Hepatocyte (in vitro differentiated cells): ENCODE data around the gene TBC1D20. TPM values are rescaled to one million over a fixed set of nuclear protein-coding genes. Genes with fewer than 3 reads are reported as not detected.

Experiments
- DNase-seq: peaks from one replicate; pipeline ENCODE4 v3.0.0-alpha.2; 2016; ENCODE audit warnings: low spot score
- H2AFZ ChIP-seq: fragments of 200-600 bp; sonication (generic); 2 replicates; pipeline ENCODE4 v1.6.0; 2016; ENCODE audit warnings: antibody characterized with exemption, mild to moderate bottlenecking
- H3K27ac ChIP-seq: fragments of 200-600 bp; sonication (generic); 2 replicates; pipeline ENCODE4 v1.5.1; 2016; ENCODE audit warnings: mild to moderate bottlenecking
- H3K27me3 ChIP-seq: fragments of 200-600 bp; sonication (generic); 2 replicates; pipeline ENCODE4 v1.6.1; 2016
- H3K36me3 ChIP-seq: fragments of 200-600 bp; sonication (generic); replicated peaks from 2 replicates; pipeline ENCODE4 v1.5.1; 2016; ENCODE audit warnings: low read depth; ENCODE audit not compliant: insufficient read depth
- H3K4me1 ChIP-seq: fragments of 200-600 bp; sonication (generic); 2 replicates; pipeline ENCODE4 v1.5.1; 2016; ENCODE audit warnings: mild to moderate bottlenecking, moderate library complexity; ENCODE audit not compliant: insufficient read depth
- H3K4me2 ChIP-seq: fragments of 200-600 bp; sonication (generic); 2 replicates; pipeline ENCODE4 v1.6.0; 2016
- H3K4me3 ChIP-seq: fragments of 200-600 bp; sonication (generic); 2 replicates; pipeline ENCODE4 v1.5.1; 2016; ENCODE audit warnings: mild to moderate bottlenecking
- H3K79me2 ChIP-seq: fragments of 200-600 bp; sonication (generic); 2 replicates; pipeline ENCODE4 v1.6.0; 2017; ENCODE audit warnings: mild to moderate bottlenecking
- H3K9me2 ChIP-seq: fragments of 200-600 bp; sonication (generic); replicated peaks from 2 replicates; pipeline ENCODE4 v1.6.0; 2017; ENCODE audit warnings: mild to moderate bottlenecking; ENCODE audit not compliant: insufficient read depth
- H3K9me3 ChIP-seq: fragments of 200-600 bp; sonication (generic); 2 replicates; pipeline ENCODE4 v1.5.1; 2016; ENCODE audit warnings: low read depth, mild to moderate bottlenecking
- H4K20me1 ChIP-seq: fragments of 200-600 bp; sonication (generic); 2 replicates; pipeline ENCODE4 v1.6.0; 2016; ENCODE audit warnings: mild to moderate bottlenecking; ENCODE audit not compliant: insufficient read depth, poor library complexity, severe bottlenecking
- EZH2 ChIP-seq: fragments of 200-600 bp; sonication (generic); IDR thresholded peaks from 2 replicates; pipeline ENCODE4 v1.6.1; 2016; ENCODE audit warnings: antibody characterized with exemption, mild to moderate bottlenecking, borderline replicate concordance
- EZH2phosphoT487 ChIP-seq: fragments of 200-600 bp; sonication (generic); IDR thresholded peaks from one replicate; pipeline ENCODE4 v1.6.1; 2018; ENCODE audit warnings: antibody characterized with exemption, mild to moderate bottlenecking, low read depth, moderate library complexity; ENCODE audit not compliant: unreplicated experiment, severe bottlenecking
- WGBS: methylation state at CpG from one replicate; pipeline ENCODE4 v1.1.6; 2016; ENCODE audit warnings: low lambda C conversion rate; ENCODE audit errors: missing lambda C conversion rate; 5-methylcytosine and 5-hydroxymethylcytosine counted together
- polyA plus RNA-seq: library from polyadenylated mRNA; unstranded; fragments of >200 nt; fragmentation: Nextera tagmentation; extraction: Ambion mirVana; gene quantifications from 2 replicates; pipeline ENCODE4 v1.2.1, GENCODE V29; 2016
- total RNA-seq: library from RNA; depleted of rRNA; stranded (reverse); fragments of >200 nt; gene quantifications from 2 replicates; pipeline ENCODE4 v1.2.3, GENCODE V29; 2014
- TF ChIP-seq, protein P1 (sequence below): fragments of 200-600 bp; sonication (generic); IDR thresholded peaks from 2 replicates; pipeline ENCODE4 v1.5.1; 2016; ENCODE audit warnings: antibody characterized with exemption, mild to moderate bottlenecking; ENCODE audit not compliant: poor library complexity

The TBC1D20 gene
- total and polyA plus RNA-seq, 2 experiments from 2014 or later = 32.8 to 35.8 TPM

GRCh38 chr20:436476-436875, 25.9 kb downstream of the TBC1D20 start:
- H3K27me3 ChIP-seq = no peaks in the 10 kb centered on the region
- no peaks in the 10 kb centered on the region for H3K9me3 ChIP-seq
- H3K4me3 ChIP-seq = no peak overlapping the region
- TF ChIP-seq EZH2 (no peak), EZH2phosphoT487 (no peak)
- TF ChIP-seq, protein P1, sequence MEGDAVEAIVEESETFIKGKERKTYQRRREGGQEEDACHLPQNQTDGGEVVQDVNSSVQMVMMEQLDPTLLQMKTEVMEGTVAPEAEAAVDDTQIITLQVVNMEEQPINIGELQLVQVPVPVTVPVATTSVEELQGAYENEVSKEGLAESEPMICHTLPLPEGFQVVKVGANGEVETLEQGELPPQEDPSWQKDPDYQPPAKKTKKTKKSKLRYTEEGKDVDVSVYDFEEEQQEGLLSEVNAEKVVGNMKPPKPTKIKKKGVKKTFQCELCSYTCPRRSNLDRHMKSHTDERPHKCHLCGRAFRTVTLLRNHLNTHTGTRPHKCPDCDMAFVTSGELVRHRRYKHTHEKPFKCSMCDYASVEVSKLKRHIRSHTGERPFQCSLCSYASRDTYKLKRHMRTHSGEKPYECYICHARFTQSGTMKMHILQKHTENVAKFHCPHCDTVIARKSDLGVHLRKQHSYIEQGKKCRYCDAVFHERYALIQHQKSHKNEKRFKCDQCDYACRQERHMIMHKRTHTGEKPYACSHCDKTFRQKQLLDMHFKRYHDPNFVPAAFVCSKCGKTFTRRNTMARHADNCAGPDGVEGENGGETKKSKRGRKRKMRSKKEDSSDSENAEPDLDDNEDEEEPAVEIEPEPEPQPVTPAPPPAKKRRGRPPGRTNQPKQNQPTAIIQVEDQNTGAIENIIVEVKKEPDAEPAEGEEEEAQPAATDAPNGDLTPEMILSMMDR = no peak
- H3K9me2 ChIP-seq = no peaks in the 10 kb centered on the region
- H3K79me2 ChIP-seq = no peaks in the 10 kb centered on the region
- WGBS = 97% methylated on average over 5 of the region's 5 CpGs
- no peak overlapping the region for H2AFZ ChIP-seq
- no peaks in the 10 kb centered on the region for H3K36me3 ChIP-seq
- H4K20me1 ChIP-seq = peaks cover 3% of the 10 kb centered on the region
- no peak for DNase-seq
- H3K4me2 ChIP-seq = no peak overlapping the region
- H3K4me1 ChIP-seq = no peaks in the 10 kb centered on the region
- H3K27ac ChIP-seq = no peak overlapping the region

DNA sequence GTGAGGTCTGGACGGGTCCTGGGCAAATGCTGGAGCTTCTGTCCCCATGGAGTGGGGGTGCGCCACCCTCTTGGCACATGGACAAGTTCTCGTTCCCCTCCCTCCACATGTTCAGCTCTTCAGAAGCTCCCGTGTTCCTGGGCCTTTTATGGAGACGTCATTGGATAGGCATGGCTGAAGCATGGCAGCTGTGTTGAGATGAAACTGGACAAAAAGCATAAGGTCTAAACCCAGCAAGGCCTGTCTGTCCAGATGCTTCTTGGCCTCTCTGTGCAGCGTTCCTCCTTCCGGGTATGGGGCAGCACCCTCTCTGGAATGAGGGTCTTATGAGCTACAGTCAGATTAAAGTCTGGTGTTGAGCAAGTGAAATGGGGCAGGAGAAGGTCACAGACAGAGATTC, 26.8 kb downstream of the TBC1D20 start:
- Histone ChIP-seq H3K9me3 (no peaks in the 10 kb centered on the region), H3K36me3 (no peaks in the 10 kb centered on the region), H3K4me3 (no peak overlapping the region), H3K27ac (no peak overlapping the region), H3K4me2 (no peak overlapping the region), H3K4me1 (no peaks in the 10 kb centered on the region), H2AFZ (no peak overlapping the region), H3K9me2 (no peaks in the 10 kb centered on the region), H4K20me1 (peaks cover 3% of the 10 kb centered on the region), H3K27me3 (no peaks in the 10 kb centered on the region), H3K79me2 (no peaks in the 10 kb centered on the region)
- TF ChIP-seq EZH2 = no peak
- TF ChIP-seq, protein P1 = no peak
- no peak for TF ChIP-seq EZH2phosphoT487
- DNase-seq = no peak
- WGBS = 91% methylated on average over 7 of the region's 7 CpGs

DNA sequence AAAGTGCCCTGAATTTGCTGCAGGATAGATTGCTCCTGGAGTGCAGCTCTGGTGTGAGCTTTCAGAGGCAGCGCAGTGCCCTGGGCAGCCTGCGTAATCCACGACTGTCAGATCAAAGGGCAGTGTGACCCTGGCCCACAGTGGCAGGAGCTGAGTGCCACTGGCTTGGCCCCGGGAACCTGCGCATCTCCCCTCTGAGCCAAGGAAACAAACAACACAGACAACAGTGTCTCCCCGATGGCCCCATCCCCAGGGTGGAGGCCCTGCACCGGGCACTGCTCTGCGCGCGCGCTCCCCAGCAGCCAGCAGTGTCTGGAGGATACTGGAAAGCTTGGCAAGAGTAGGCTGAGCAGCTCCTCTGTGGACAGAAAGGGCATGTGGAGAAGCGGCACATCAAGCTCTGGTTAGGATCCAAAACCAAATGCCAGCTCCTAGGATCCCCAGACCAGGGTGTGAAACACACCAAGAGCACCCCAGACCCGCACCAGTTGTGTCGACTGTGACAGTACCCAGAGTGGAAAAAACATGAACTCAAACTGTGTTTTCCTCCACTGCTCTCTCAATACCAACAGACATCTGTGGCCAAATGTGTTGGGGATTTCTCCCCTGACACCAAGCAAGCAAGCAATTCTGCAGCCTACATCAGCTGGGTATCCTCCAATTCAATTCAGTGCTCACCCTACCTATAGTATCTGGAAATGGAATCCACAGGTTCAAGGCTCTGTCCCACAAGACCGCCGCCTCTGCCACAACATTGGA, 27.5 kb downstream of the TBC1D20 start:
- Histone ChIP-seq H3K4me1 (no peaks in the 10 kb centered on the region), H2AFZ (no peak overlapping the region), H3K27ac (no peak overlapping the region), H3K36me3 (no peaks in the 10 kb centered on the region), H3K4me3 (no peak overlapping the region), H3K27me3 (no peaks in the 10 kb centered on the region), H3K4me2 (no peak overlapping the region), H3K79me2 (no peaks in the 10 kb centered on the region), H4K20me1 (peaks cover 3% of the 10 kb centered on the region), H3K9me3 (no peaks in the 10 kb centered on the region), H3K9me2 (no peaks in the 10 kb centered on the region)
- no peak for DNase-seq
- WGBS = 91% methylated on average over 16 of the region's 16 CpGs
- TF ChIP-seq, protein P1 = no peak
- TF ChIP-seq EZH2 (no peak), EZH2phosphoT487 (no peak)
